GM19238 (cell line): ENCODE measurements around the gene ZNF283.
"Not testable (repeated sequence)": the region's sequence is repeated elsewhere in the genome, so short reads cannot be mapped to it uniquely, and the experiment has no call there.

ENCODE experiments used
- DNase-seq: peaks from one replicate; pipeline ENCODE4 v3.0.0; 2011; ENCODE audit warnings: low spot score; ENCODE audit not compliant: insufficient read length

Gene ZNF283

DNA sequence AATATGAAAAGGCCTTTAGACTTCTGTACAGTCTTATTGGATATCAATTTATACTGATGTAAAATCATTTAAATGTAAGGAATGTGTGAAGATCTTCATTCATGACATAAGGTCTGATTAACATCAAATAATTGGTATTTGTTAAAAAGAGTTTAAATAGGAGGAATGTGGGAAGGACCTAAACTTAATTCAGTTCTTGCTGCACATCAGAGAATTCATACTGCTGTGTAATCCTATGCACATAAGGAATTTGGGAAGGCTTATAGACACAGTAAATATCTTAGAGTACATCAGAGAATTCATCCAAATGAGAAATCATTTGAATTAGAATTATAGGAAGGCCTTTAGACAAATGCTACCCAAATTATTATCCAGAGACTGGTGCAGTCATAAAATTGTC, 21.7 kb downstream of the ZNF283 start:
- DNase-seq = no peak

DNA sequence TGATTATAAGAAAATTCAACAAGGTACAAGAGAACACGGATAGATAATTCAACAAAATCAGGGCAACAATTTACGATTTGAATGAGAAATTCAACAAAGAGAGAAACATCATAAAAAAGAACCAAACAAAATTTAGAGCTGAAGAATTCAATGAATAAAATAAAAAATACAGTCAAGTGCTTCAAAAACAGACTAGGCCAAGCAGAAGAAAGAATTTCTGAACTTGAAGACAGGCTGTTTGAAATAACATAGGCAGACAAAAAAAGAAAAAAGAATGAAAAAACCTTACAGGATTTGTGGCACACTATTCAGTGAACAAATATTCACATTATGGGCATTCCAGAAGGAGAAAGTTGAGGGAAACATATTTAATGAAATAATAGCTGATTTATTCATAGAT, 31.1 kb downstream of the ZNF283 start:
- DNase-seq = no peak

- DNase-seq = not testable (repeated sequence)
Measured at GRCh38 chr19:43866923-43867322, 39.8 kb downstream of the ZNF283 start.

GRCh38 chr19:43872547-43873336, 45.6 kb downstream of the ZNF283 start:
- no peak for DNase-seq

DNA sequence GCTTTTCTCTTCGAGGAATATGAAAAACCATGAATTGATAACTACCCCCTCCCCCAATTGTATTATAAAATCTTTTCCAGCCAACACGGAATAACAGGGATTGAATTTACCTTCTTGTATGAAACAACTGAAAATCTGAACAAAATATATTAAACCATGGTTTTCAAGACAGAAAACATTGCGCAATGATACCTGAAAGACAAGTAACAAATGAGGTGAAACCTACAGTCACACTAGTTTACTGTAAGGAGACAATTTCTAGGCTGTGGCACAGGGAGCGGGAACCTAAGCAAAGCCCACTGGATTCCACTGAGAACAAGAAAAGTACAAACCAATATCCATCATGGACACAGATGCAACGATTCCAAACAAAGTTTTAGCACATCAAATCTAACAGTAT, 53.4 kb downstream of the ZNF283 start:
- DNase-seq = no peak

DNA sequence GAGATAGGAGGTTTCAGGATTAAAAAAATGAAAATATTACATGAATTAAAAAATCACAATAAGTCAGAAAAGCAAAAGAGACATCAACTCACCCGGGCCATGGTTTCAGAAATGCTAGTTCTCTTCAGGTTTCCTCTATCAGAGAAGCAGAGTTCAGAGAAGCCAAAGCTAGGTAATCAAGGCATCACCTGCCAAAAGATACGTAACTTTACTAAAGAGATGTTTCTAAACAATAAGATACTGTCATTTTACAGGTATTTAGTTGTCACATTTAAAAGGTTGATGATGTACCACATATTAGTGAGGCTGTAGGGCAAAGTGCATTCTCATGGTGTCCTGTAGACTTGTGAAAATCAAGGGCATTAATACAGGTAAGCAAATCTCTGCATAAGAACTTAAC, 56.7 kb downstream of the ZNF283 start, which contains the start of gene ZNF404:
Gene ZNF404, minus strand, starts transcription at position 101 of the 400 bp plus-strand sequence.
- no peak for DNase-seq

DNA sequence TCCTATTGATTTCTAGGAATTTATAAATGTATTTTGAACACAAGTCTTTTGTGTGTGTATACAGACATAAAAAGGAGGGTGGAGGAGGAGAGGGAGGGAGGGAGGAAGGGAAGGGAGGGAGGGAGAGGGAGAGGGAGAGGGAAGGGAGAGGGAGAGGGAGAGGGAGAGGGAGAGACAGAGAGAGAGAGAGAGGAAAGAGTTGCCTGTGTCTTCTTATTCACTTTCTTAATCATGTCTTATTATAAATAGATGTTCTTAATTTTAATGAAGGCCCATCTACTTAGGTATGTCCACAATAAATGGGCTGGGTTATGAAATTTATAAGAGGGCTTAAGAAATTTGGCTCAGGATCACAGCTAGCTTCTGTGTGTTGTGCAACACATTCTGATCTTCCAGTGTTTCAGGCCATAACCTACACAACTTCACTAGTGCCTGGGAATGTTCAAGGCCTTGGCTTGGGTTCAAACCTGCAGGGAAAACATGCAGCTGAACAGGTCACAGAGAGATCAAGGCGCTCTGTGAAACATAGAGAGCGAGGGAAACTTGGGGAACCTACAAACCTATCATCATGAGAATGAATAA, 68.7 kb downstream of the ZNF283 start:
- DNase-seq = no peak
